ENCODE data around the gene RGL1.

DNA sequence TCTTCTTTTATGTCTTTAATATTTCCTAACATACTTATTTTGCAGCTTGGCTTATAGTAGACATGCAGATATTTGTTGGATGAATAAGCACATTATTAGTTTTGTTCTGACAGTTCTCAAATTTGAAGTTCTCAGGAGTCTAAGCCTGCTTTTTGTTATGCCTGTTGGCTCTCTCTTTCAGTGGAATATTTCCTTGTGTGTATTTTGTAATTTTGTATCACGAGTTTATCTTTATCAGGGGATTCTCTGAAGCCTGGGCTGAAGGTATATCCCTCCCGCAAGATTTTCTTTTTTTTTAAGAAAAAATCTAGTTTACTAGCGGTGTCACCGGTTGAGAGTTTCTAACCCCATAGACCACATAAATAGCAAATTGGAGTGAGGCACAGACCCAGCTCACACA, 105.9 kb downstream of the RGL1 start:
- no peak for TF ChIP-seq CTCF (IDR thresholded peaks at IDR 0.05)
- no peak for TF ChIP-seq EZH2 (IDR thresholded peaks at IDR 0.05)
